Measurements from ENCODE around the gene PSMB2.

Gene PSMB2

GRCh38 chr1:35573198-35574124 lies 67.9 kb downstream of the PSMB2 start, which contains the start of gene TFAP2E:
Gene TFAP2E (plus strand): TSS chr1:35573314. CDS start chr1:35573578, 264 bp downstream.
- no peak for DNase-seq (ENCODE audit: low spot score)

DNA sequence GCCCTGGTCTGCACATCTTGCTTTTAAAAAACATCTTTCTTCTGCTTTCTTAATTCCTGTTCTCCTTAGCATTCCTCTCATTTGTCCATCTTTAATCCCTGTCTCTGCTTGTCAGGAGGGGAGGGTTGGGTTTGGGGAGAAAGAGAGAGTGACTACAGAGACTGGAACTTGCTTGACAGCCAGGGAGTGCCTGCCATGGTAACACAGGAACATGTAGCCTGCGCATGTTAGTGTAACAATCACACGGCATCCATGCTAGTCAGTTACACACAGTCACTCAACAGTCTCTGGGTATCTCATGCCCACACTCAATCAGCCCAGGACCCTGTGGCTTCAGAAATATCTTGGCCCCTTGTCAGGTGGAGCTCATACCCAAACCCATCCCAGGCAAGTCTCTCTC lies 69.0 kb downstream of the PSMB2 start:
- no peak for DNase-seq (ENCODE audit: low spot score)

DNA sequence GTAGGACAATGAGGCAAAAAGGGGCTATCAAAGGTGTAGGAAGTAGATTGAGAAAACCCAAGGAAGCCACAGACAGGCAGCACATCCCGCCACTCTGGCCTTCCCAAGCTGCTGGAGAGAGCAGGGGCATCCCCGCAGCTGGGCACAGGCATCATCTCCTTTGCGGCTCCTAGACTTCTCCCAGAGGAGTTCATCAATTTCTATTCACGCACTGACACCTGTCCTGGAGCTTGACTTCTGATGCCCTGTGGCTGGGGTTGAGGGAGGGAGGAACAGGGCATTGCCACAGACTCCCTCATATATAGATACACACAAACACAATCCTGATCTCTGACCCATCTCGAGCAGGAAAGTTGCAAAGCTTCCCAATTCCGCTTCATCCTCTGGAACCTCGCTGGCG lies 70.1 kb downstream of the PSMB2 start:
- DNase-seq (ENCODE audit: low spot score) = no peak

DNA sequence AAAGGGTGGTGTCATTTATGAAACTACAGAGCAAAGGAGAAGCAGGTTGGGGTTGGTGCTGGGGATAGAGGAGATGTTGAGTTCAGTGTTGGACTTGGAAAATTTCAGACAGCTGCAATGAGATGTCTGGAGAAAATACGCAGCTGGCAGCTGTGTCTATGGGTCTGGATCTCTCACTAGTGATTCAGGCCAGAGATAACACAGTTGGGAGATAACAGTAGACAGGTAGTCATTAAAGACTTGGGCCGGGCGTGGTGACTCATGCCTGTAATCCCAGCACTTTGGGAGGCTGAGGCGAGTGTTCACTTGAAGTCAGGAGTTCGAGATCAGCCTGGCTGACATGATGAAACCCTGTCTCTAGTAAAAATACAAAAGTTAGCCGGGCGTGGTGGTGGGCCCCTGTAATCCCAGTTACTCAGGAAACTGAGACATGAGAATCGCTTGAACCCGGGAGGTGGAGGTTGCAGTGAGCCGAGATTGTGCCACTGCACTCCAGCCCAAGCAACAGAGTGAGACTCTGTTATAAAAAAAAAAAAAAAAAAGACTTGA lies 70.7 kb downstream of the PSMB2 start:
- DNase-seq (ENCODE audit: low spot score) = peak; percentile 47

DNA sequence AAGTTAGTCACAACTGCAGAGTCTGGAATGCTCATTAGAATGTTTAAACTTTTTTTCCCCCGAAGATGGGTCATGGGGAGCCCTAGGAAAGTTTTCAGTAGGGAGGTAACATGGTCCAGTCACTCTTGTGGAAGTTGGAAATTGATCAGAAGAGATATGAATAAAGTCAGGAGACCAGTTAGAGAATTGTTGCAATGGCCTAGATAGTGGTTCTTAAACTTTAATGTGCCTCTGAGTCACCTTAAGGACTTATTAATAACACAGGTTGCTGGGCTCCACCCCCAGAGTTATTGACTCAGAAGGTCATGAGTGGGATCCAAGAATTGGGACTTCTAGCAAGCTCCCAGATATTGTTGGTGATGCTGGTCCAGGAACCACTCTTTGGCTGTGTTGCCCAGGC lies 71.4 kb downstream of the PSMB2 start:
- DNase-seq (ENCODE audit: low spot score) = no peak

GRCh38 chr1:35568975-35569395 lies 72.3 kb downstream of the PSMB2 start:
- peak; percentile 69 for DNase-seq (ENCODE audit: low spot score)

DNA sequence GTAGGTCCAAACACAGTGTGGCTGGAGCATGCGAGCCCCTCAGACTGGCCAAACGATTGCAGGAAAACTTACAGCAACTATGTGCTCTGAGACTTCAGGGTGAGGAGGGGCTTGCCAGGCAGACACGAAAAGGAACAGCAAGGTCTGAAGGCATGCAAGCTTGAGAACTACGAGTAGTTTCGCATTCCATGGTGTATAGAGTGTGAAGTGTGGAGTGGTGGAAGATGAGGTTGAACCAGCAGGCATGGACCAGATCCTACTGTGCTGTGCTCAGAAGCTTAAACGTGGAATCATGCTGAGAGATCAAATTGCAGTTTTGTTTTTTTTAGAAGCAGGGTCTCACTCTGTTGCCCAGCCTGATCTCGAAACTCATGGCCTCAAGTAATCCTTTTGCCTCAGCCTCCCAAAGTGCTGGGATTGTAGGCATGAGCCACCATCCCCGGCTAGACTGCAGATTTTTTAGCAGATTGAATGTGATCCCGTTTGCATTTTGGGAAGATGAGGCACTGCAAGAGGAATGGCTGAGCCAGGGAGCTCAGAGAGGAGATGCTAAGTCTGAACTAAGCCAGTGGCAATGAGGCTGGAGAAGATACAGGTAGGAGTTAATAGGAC lies 73.3 kb downstream of the PSMB2 start:
- DNase-seq (ENCODE audit: low spot score) = no peak

- DNase-seq (ENCODE audit: low spot score) = no peak
These were observed 75.6 kb downstream of the PSMB2 start for GRCh38 chr1:35565742-35566133.

GRCh38 chr1:35564884-35565741 lies 76.2 kb downstream of the PSMB2 start:
- no peak for DNase-seq (ENCODE audit: low spot score)

- DNase-seq (ENCODE audit: low spot score) = peak; percentile 72
These were observed 77.1 kb downstream of the PSMB2 start for GRCh38 chr1:35564037-35564883.

DNA sequence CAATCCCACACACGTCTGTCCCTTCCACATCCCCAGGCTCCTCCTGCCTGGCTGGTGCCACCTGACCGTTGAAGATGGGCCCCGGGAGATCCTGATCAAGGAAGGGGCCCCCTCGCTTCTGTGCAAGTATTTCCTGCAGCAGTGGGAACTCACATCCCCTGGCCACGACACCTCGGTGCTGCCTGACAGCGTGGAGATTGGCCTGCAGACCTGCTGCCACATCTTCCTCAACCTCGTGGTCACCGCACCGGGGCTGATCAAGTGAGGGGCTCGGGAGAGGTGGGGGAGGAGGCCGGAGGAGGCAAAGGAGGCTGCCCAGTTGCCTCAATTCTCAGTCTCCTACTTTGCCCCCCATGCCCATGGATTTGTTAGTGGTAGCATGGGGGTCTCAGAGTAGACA lies 78.2 kb downstream of the PSMB2 start:
- DNase-seq (ENCODE audit: low spot score) = no peak

- DNase-seq (ENCODE audit: low spot score) = no peak
These were observed 79.2 kb downstream of the PSMB2 start for GRCh38 chr1:35561972-35562680.

DNA sequence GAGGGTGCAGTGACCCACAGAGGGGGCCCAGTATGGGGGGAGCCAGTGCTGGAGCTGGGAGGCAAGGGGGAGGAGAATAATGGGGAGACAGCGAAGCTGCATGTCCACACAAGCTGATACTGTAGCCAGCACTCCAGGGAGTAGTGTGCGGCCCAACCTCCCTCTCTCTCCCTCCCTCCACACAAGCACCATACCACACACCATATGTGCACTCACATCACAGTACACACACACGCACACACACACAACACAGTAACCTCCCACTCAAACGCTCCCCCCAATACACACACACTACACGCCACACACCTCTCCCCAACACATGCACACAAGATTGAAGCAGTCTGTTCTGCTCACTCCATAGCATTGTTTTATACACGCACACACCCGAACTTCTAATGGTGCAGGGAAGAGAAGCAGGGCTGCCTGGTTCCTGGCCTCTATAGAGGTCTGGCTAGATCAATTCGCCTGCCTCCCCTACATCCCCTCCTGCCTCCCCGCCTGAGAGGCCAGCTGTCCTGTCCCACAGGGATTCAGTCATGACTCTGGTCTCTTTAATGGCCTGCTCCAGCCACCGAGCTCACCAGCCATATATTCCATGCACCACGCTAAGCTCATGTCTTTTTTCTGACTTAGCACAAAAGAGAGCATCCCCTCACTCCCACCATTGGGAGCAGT lies 79.9 kb downstream of the PSMB2 start:
- no peak for DNase-seq (ENCODE audit: low spot score)

GRCh38 chr1:35560256-35561225 lies 80.8 kb downstream of the PSMB2 start:
- DNase-seq (ENCODE audit: low spot score) = no peak

GRCh38 chr1:35559317-35559944 lies 81.9 kb downstream of the PSMB2 start:
- DNase-seq (ENCODE audit: low spot score) = no peak

GRCh38 chr1:35558374-35559316 lies 82.7 kb downstream of the PSMB2 start:
- DNase-seq (ENCODE audit: low spot score) = peak; percentile 44
